ENCODE results near the gene RBP3. TPM values are rescaled to one million over a fixed set of nuclear protein-coding genes. Genes with fewer than 3 reads are reported as not detected.

Gene RBP3
- total RNA-seq, 1 experiment from 2014 or later = not detected

- no peak overlapping the region for H3K27ac ChIP-seq (ENCODE audit: low read length)
- no peak for ATAC-seq
- DNase-seq (ENCODE audit: low read depth, low spot score) = no peak
- no peak overlapping the region for H3K4me3 ChIP-seq (ENCODE audit: low read depth in 2 of 2, low read length in 2 of 2)
- BruUV-seq (replicated peaks) = no TSS peak
- H3K9me3 ChIP-seq (ENCODE audit: control insufficient read depth, insufficient read depth, low read depth, low read length) = no peaks in the 10 kb centered on the region
- ChIA-PET POLR2A (no interaction called here), CTCF (no interaction called here)
- in situ Hi-C loops (cut with HindIII; ENCODE audit: low pct_unique_long_range_greater_than_20kb, low sequenced_read_pairs) = no loop called here
- H3K36me3 ChIP-seq (ENCODE audit: control insufficient read depth, insufficient read depth, low read length) = no peaks in the 10 kb centered on the region
- intact Hi-C loops (cut with micrococcal nuclease; ENCODE audit: unreplicated experiment) = no loop called here
- no peaks in the 10 kb centered on the region for H3K4me1 ChIP-seq (ENCODE audit: control insufficient read depth, insufficient read depth, low read length)
- TF ChIP-seq, protein P1, sequence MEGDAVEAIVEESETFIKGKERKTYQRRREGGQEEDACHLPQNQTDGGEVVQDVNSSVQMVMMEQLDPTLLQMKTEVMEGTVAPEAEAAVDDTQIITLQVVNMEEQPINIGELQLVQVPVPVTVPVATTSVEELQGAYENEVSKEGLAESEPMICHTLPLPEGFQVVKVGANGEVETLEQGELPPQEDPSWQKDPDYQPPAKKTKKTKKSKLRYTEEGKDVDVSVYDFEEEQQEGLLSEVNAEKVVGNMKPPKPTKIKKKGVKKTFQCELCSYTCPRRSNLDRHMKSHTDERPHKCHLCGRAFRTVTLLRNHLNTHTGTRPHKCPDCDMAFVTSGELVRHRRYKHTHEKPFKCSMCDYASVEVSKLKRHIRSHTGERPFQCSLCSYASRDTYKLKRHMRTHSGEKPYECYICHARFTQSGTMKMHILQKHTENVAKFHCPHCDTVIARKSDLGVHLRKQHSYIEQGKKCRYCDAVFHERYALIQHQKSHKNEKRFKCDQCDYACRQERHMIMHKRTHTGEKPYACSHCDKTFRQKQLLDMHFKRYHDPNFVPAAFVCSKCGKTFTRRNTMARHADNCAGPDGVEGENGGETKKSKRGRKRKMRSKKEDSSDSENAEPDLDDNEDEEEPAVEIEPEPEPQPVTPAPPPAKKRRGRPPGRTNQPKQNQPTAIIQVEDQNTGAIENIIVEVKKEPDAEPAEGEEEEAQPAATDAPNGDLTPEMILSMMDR (IDR thresholded peaks at IDR 0.05) = no peak
- no peak for TF ChIP-seq SIN3A (IDR thresholded peaks at IDR 0.05; ENCODE audit: borderline replicate concordance, insufficient read depth, low read depth, low read length)
- TF ChIP-seq, protein P2, sequence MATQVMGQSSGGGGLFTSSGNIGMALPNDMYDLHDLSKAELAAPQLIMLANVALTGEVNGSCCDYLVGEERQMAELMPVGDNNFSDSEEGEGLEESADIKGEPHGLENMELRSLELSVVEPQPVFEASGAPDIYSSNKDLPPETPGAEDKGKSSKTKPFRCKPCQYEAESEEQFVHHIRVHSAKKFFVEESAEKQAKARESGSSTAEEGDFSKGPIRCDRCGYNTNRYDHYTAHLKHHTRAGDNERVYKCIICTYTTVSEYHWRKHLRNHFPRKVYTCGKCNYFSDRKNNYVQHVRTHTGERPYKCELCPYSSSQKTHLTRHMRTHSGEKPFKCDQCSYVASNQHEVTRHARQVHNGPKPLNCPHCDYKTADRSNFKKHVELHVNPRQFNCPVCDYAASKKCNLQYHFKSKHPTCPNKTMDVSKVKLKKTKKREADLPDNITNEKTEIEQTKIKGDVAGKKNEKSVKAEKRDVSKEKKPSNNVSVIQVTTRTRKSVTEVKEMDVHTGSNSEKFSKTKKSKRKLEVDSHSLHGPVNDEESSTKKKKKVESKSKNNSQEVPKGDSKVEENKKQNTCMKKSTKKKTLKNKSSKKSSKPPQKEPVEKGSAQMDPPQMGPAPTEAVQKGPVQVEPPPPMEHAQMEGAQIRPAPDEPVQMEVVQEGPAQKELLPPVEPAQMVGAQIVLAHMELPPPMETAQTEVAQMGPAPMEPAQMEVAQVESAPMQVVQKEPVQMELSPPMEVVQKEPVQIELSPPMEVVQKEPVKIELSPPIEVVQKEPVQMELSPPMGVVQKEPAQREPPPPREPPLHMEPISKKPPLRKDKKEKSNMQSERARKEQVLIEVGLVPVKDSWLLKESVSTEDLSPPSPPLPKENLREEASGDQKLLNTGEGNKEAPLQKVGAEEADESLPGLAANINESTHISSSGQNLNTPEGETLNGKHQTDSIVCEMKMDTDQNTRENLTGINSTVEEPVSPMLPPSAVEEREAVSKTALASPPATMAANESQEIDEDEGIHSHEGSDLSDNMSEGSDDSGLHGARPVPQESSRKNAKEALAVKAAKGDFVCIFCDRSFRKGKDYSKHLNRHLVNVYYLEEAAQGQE (IDR thresholded peaks at IDR 0.05; ENCODE audit: insufficient read depth in 1 of 2, low read depth in 2 of 2, low read length in 1 of 2) = no peak
- peaks cover 18% of the 10 kb centered on the region; the same call in 1 of the 2 replicates for H3K27me3 ChIP-seq (ENCODE audit: control insufficient read depth, insufficient read depth, low read length)
These were observed 2.9 kb upstream of the RBP3 start for GRCh38 chr10:47344996-47345870.

- in situ Hi-C loops (cut with HindIII; ENCODE audit: low pct_unique_long_range_greater_than_20kb, low sequenced_read_pairs) (no loop called here), intact Hi-C loops (cut with micrococcal nuclease; ENCODE audit: unreplicated experiment) (no loop called here)
- no peak for DNase-seq (ENCODE audit: low read depth, low spot score)
- Histone ChIP-seq H3K27ac (ENCODE audit: low read length) (no peak overlapping the region), H3K4me3 (ENCODE audit: low read depth in 2 of 2, low read length in 2 of 2) (no peak overlapping the region), H3K36me3 (ENCODE audit: control insufficient read depth, insufficient read depth, low read length) (no peaks in the 10 kb centered on the region), H3K27me3 (ENCODE audit: control insufficient read depth, insufficient read depth, low read length) (peaks cover 14% of the 10 kb centered on the region; the same call in 1 of the 2 replicates), H3K9me3 (ENCODE audit: control insufficient read depth, insufficient read depth, low read depth, low read length) (no peaks in the 10 kb centered on the region), H3K4me1 (ENCODE audit: control insufficient read depth, insufficient read depth, low read length) (no peaks in the 10 kb centered on the region)
- POLR2A ChIA-PET = interaction anchor here (0.6 kb wide), 1 partner anchor 17 kb away, joined by 4 read pairs; no protein-coding TSS in a partner anchor
- ATAC-seq = no peak
- no peak for TF ChIP-seq TCF7L2 (IDR thresholded peaks at IDR 0.05; ENCODE audit: low read depth, low read length)
- TF ChIP-seq, protein P1 (IDR thresholded peaks at IDR 0.05) = no peak
- TF ChIP-seq SIN3A (IDR thresholded peaks at IDR 0.05; ENCODE audit: borderline replicate concordance, insufficient read depth, low read depth, low read length) = no peak
- TF ChIP-seq POLR2AphosphoS5 (IDR thresholded peaks at IDR 0.05; ENCODE audit: low read depth, low read length) = no peak
- TF ChIP-seq, protein P2 (IDR thresholded peaks at IDR 0.05; ENCODE audit: insufficient read depth in 1 of 2, low read depth in 2 of 2, low read length in 1 of 2) = no peak
- no TSS peak for BruUV-seq (replicated peaks)
- CTCF ChIA-PET = no interaction called here
These were observed 1.4 kb upstream of the RBP3 start for GRCh38 chr10:47346581-47347302.
